ENCODE data around the gene STIP1.

Gene STIP1

GRCh38 chr11:64227405-64227956 is 41.5 kb downstream of the STIP1 start:
- H3K27ac Mint-ChIP-seq, result peak overlapping the region; percentile 80
- H3K27me3 Mint-ChIP-seq (ENCODE audit: low read depth), result no peaks in the 10 kb centered on the region
- peaks cover 31% of the 10 kb centered on the region for H3K4me1 Mint-ChIP-seq (ENCODE audit: low read depth)
- H3K4me3 Mint-ChIP-seq, result peak overlapping the region; percentile 89
- no peak for DNase-seq (ENCODE audit: low spot score)
- H3K9me3 Mint-ChIP-seq, result no peaks in the 10 kb centered on the region
- peaks cover 8% of the 10 kb centered on the region for H3K36me3 Mint-ChIP-seq (ENCODE audit: low read depth)

- H3K27ac Mint-ChIP-seq, result peak overlapping the region; percentile 91
- H3K4me1 Mint-ChIP-seq (ENCODE audit: low read depth), result peaks cover 36% of the 10 kb centered on the region
- no peaks in the 10 kb centered on the region for H3K27me3 Mint-ChIP-seq (ENCODE audit: low read depth)
- H3K36me3 Mint-ChIP-seq (ENCODE audit: low read depth), result peaks cover 5% of the 10 kb centered on the region
- H3K4me3 Mint-ChIP-seq, result peak overlapping the region; percentile 90
- no peak for DNase-seq (ENCODE audit: low spot score)
- no peaks in the 10 kb centered on the region for H3K9me3 Mint-ChIP-seq
Measured at GRCh38 chr11:64229090-64229743, 43.2 kb downstream of the STIP1 start.

GRCh38 chr11:64229744-64230170 is 43.8 kb downstream of the STIP1 start:
- no peak for DNase-seq (ENCODE audit: low spot score)
- no peaks in the 10 kb centered on the region for H3K27me3 Mint-ChIP-seq (ENCODE audit: low read depth)
- peaks cover 35% of the 10 kb centered on the region for H3K4me1 Mint-ChIP-seq (ENCODE audit: low read depth)
- peaks cover 5% of the 10 kb centered on the region for H3K36me3 Mint-ChIP-seq (ENCODE audit: low read depth)
- H3K27ac Mint-ChIP-seq, result peak overlapping the region; percentile 91
- H3K4me3 Mint-ChIP-seq, result peak overlapping the region; percentile 90
- H3K9me3 Mint-ChIP-seq, result no peaks in the 10 kb centered on the region

GRCh38 chr11:64230171-64230984 is 44.4 kb downstream of the STIP1 start, which contains the start of gene DNAJC4:
DNAJC4 (plus strand) TSS chr11:64230548; CDS start chr11:64230855, 307 bp downstream.
- no peaks in the 10 kb centered on the region for H3K27me3 Mint-ChIP-seq (ENCODE audit: low read depth)
- DNase-seq (ENCODE audit: low spot score), result peak; percentile 92
- peaks cover 33% of the 10 kb centered on the region for H3K4me1 Mint-ChIP-seq (ENCODE audit: low read depth)
- peaks cover 6% of the 10 kb centered on the region for H3K36me3 Mint-ChIP-seq (ENCODE audit: low read depth)
- H3K9me3 Mint-ChIP-seq, result no peaks in the 10 kb centered on the region
- peak within 1 kb of the TSS; percentile 90 for H3K4me3 Mint-ChIP-seq
- H3K27ac Mint-ChIP-seq, result peak within 1 kb of the TSS; percentile 91

GRCh38 chr11:64230985-64231365 is 45.0 kb downstream of the STIP1 start:
- Mint-ChIP-seq H3K4me3 (peak overlapping the region; percentile 90), H3K27ac (peak overlapping the region; percentile 66), H3K27me3 (ENCODE audit: low read depth) (no peaks in the 10 kb centered on the region), H3K9me3 (no peaks in the 10 kb centered on the region), H3K4me1 (ENCODE audit: low read depth) (peaks cover 37% of the 10 kb centered on the region), H3K36me3 (ENCODE audit: low read depth) (peaks cover 6% of the 10 kb centered on the region)
- no peak for DNase-seq (ENCODE audit: low spot score)

- Mint-ChIP-seq H3K4me3 (peak overlapping the region; percentile 90), H3K4me1 (ENCODE audit: low read depth) (peaks cover 37% of the 10 kb centered on the region), H3K36me3 (ENCODE audit: low read depth) (peaks cover 6% of the 10 kb centered on the region), H3K27ac (no peak overlapping the region), H3K9me3 (no peaks in the 10 kb centered on the region), H3K27me3 (ENCODE audit: low read depth) (no peaks in the 10 kb centered on the region)
- no peak for DNase-seq (ENCODE audit: low spot score)
Measured at GRCh38 chr11:64231546-64231945, 45.6 kb downstream of the STIP1 start.

GRCh38 chr11:64232182-64232966 is 46.4 kb downstream of the STIP1 start:
- Mint-ChIP-seq H3K27ac (peak overlapping the region; percentile 53), H3K9me3 (no peaks in the 10 kb centered on the region), H3K27me3 (ENCODE audit: low read depth) (no peaks in the 10 kb centered on the region), H3K4me3 (peak overlapping the region; percentile 90), H3K36me3 (ENCODE audit: low read depth) (peaks cover 10% of the 10 kb centered on the region), H3K4me1 (ENCODE audit: low read depth) (peaks cover 38% of the 10 kb centered on the region)
- no peak for DNase-seq (ENCODE audit: low spot score)

- Mint-ChIP-seq H3K27ac (peak overlapping the region; percentile 53), H3K4me3 (peak overlapping the region; percentile 69), H3K4me1 (ENCODE audit: low read depth) (peaks cover 34% of the 10 kb centered on the region), H3K27me3 (ENCODE audit: low read depth) (no peaks in the 10 kb centered on the region), H3K36me3 (ENCODE audit: low read depth) (peaks cover 12% of the 10 kb centered on the region), H3K9me3 (no peaks in the 10 kb centered on the region)
- DNase-seq (ENCODE audit: low spot score), result no peak
Measured at GRCh38 chr11:64232967-64233315, 47.0 kb downstream of the STIP1 start.

GRCh38 chr11:64233913-64234586 is 48.1 kb downstream of the STIP1 start, which contains the start of gene VEGFB:
VEGFB (plus strand) TSS chr11:64234584; CDS start chr11:64234834, 250 bp downstream.
- Mint-ChIP-seq H3K4me1 (ENCODE audit: low read depth) (peaks cover 35% of the 10 kb centered on the region), H3K9me3 (no peaks in the 10 kb centered on the region), H3K36me3 (ENCODE audit: low read depth) (peaks cover 17% of the 10 kb centered on the region), H3K27ac (peak within 1 kb of the TSS; percentile 71), H3K27me3 (ENCODE audit: low read depth) (no peaks in the 10 kb centered on the region), H3K4me3 (peak within 1 kb of the TSS; percentile 87)
- DNase-seq (ENCODE audit: low spot score), result peak; percentile 72

- Mint-ChIP-seq H3K27ac (peak overlapping the region; percentile 71), H3K4me1 (ENCODE audit: low read depth) (peaks cover 32% of the 10 kb centered on the region)
- DNase-seq (ENCODE audit: low spot score), result peak; percentile 61
Measured at GRCh38 chr11:64234647-64235379, 48.8 kb downstream of the STIP1 start.

GRCh38 chr11:64235437-64236161 is 49.6 kb downstream of the STIP1 start:
- H3K36me3 Mint-ChIP-seq (ENCODE audit: low read depth), result peaks cover 23% of the 10 kb centered on the region
- no peak for DNase-seq (ENCODE audit: low spot score)
- peaks cover 38% of the 10 kb centered on the region for H3K4me1 Mint-ChIP-seq (ENCODE audit: low read depth)
- peak overlapping the region; percentile 71 for H3K27ac Mint-ChIP-seq
- H3K9me3 Mint-ChIP-seq, result no peaks in the 10 kb centered on the region
- H3K27me3 Mint-ChIP-seq (ENCODE audit: low read depth), result no peaks in the 10 kb centered on the region
- peak overlapping the region; percentile 87 for H3K4me3 Mint-ChIP-seq

More at GRCh38 chr11:64234647-64235379, 48.8 kb downstream of the STIP1 start:
- Mint-ChIP-seq H3K4me3 (peak overlapping the region; percentile 87), H3K36me3 (ENCODE audit: low read depth) (peaks cover 18% of the 10 kb centered on the region), H3K27me3 (ENCODE audit: low read depth) (no peaks in the 10 kb centered on the region), H3K9me3 (no peaks in the 10 kb centered on the region)

- Mint-ChIP-seq H3K36me3 (ENCODE audit: low read depth) (peaks cover 24% of the 10 kb centered on the region), H3K9me3 (no peaks in the 10 kb centered on the region), H3K27me3 (ENCODE audit: low read depth) (no peaks in the 10 kb centered on the region), H3K27ac (no peak overlapping the region), H3K4me3 (no peak overlapping the region), H3K4me1 (ENCODE audit: low read depth) (peaks cover 34% of the 10 kb centered on the region)
- no peak for DNase-seq (ENCODE audit: low spot score)
Measured at GRCh38 chr11:64237484-64237951, 51.5 kb downstream of the STIP1 start.

Data from T-helper 2 cell treated with Interferon-gamma antibody and Interleukin-4, amounts not matched to agents 5 μg/mL and 100 μg/mL, for 36 hours (primary cell).